GM12878 (cell line): Measurements from ENCODE around the gene UBASH3B. TPM values are rescaled to one million over a fixed set of nuclear protein-coding genes. Genes with fewer than 3 reads are reported as not detected.

ENCODE experiments used
- ATAC-seq: fragments of 200-7000 bp; cut with Tn5 transposase; 3 replicates; pipeline ENCODE4 v1.9.1; 2020; ENCODE audit warnings: mild to moderate bottlenecking, moderate library complexity
- BruUV-seq: library from RNA; stranded (reverse); fragments of 400-500 nt; replicated peaks from 2 replicates; lab custom pipeline; 2021; lab: Mats Ljungman, UMichigan
- CTCF ChIA-PET: fragments of 300-600 bp; sonication (Branson Sonifier 250); formaldehyde crosslinking; extraction: SDS; loops from one replicate; lab custom pipeline; 2021; ENCODE audit warnings: inconsistent platforms; lab: Yijun Ruan, JAX
- POLR2A ChIA-PET: fragments of 350-600 bp; formaldehyde crosslinking; extraction: SDS; loops from one replicate; lab custom pipeline; 2021; ENCODE audit warnings: inconsistent platforms; lab: Charles Lee
- RAD21 ChIA-PET: fragments of 300-600 bp; sonication (Branson Sonifier 250); formaldehyde crosslinking; loops from one replicate; lab custom pipeline; 2023; ENCODE audit warnings: antibody characterized with exemption; ENCODE audit not compliant: unreplicated experiment; lab: Charles Lee
- SMC1A ChIA-PET: fragments of 300-600 bp; sonication (Branson Sonifier 250); formaldehyde crosslinking; loops from one replicate; lab custom pipeline; 2023; ENCODE audit not compliant: unreplicated experiment, uncharacterized antibody; lab: Charles Lee
- DNase-seq: peaks from one replicate; pipeline ENCODE4 v3.0.0-alpha.2; 2011; ENCODE audit warnings: low read depth, low spot score
- FAIRE-seq: peaks from 3 replicates; lab custom pipeline; 2011; peaks lifted over from hg19 to GRCh38; lab: Jason Lieb, UNC
- H2AFZ ChIP-seq: 2 replicates; pipeline ENCODE4 v1.6.0; 2011; ENCODE audit warnings: low read depth, low read length, control low read depth; ENCODE audit not compliant: control insufficient read depth
- H3K27ac ChIP-seq: 2 replicates; pipeline ENCODE4 v1.5.1; 2011; ENCODE audit warnings: control low read depth; ENCODE audit not compliant: control insufficient read depth, insufficient read depth
- H3K27me3 ChIP-seq, 2 experiments: replicated peaks in 1 of 2; 2 replicates each; pipeline versions ENCODE4 v1.6.0 to v1.6.1; 2011; ENCODE audit warnings: low read length in 1 of 2; ENCODE audit not compliant: control insufficient read depth in 2 of 2, insufficient read depth in 2 of 2
- H3K36me3 ChIP-seq, 2 experiments: 2 replicates each; pipeline ENCODE4 v1.5.1; 2011; ENCODE audit warnings: low read length in 1 of 2; ENCODE audit not compliant: control insufficient read depth in 2 of 2, insufficient read depth in 2 of 2
- H3K4me1 ChIP-seq: 2 replicates; pipeline ENCODE4 v1.6.1; 2011; ENCODE audit warnings: mild to moderate bottlenecking, low read length, moderate library complexity, mixed read lengths; ENCODE audit not compliant: control insufficient read depth, insufficient read depth
- H3K4me2 ChIP-seq: 2 replicates; pipeline ENCODE4 v1.6.0; 2011; ENCODE audit warnings: control low read depth; ENCODE audit not compliant: control insufficient read depth, insufficient read depth
- H3K4me3 ChIP-seq: fragments of 200-600 bp; sonication (generic); 2 replicates; pipeline ENCODE4 v1.5.1; 2016
- H3K79me2 ChIP-seq: 2 replicates; pipeline ENCODE4 v1.6.0; 2011; ENCODE audit warnings: low read length; ENCODE audit not compliant: control insufficient read depth, insufficient read depth
- H3K9ac ChIP-seq: 2 replicates; pipeline ENCODE4 v1.8.0; 2011; ENCODE audit warnings: low read length, control low read depth, mixed read lengths; ENCODE audit not compliant: control insufficient read depth, insufficient read depth
- H3K9me3 ChIP-seq: replicated peaks from 3 replicates; pipeline ENCODE4 v1.5.1; 2011; ENCODE audit warnings: mild to moderate bottlenecking, low read length; ENCODE audit not compliant: control insufficient read depth, insufficient read depth
- H4K20me1 ChIP-seq: 2 replicates; pipeline ENCODE4 v1.6.0; 2011; ENCODE audit not compliant: control insufficient read depth, insufficient read depth
- BHLHE40 ChIP-seq, 2 experiments: fragments of 450-650 bp in 1 of 2; IDR thresholded peaks; 2 replicates each; pipeline ENCODE4 v1.6.1; 2011 to 2017; ENCODE audit warnings: low read depth in 2 of 2, borderline replicate concordance in 1 of 2, improper control_type of control experiment in 1 of 2, low read length in 1 of 2, mild to moderate bottlenecking in 1 of 2
- BRCA1 ChIP-seq: IDR thresholded peaks from 2 replicates; pipeline ENCODE4 v1.6.1; 2011; ENCODE audit warnings: low read depth, low read length, improper control_type of control experiment
- CBX3 ChIP-seq: fragments of 200-600 bp; sonication (generic); IDR thresholded peaks from 2 replicates; pipeline ENCODE4 v1.6.1; 2016; ENCODE audit warnings: low read depth, borderline replicate concordance
- CHD1 ChIP-seq: IDR thresholded peaks from 2 replicates; pipeline ENCODE4 v1.6.1; 2012; ENCODE audit warnings: low read depth, low read length, improper control_type of control experiment
- IRF5 ChIP-seq: fragments of 450-650 bp; IDR thresholded peaks from 2 replicates; pipeline ENCODE4 v1.6.1; 2017; ENCODE audit warnings: borderline replicate concordance
- POLR2AphosphoS5 ChIP-seq: IDR thresholded peaks from 2 replicates; pipeline ENCODE4 v1.6.1; 2011; ENCODE audit warnings: mild to moderate bottlenecking, low read length, inconsistent platforms
- RBBP5 ChIP-seq: fragments of 200-600 bp; sonication (generic); conservative IDR thresholded peaks from 2 replicates; pipeline ENCODE4 v1.6.1; 2016
- WGBS: methylation state at CpG from one replicate; pipeline ENCODE4 v1.1.6; 2016; ENCODE audit warnings: low lambda C conversion rate; ENCODE audit not compliant: insufficient replicate concordance, insufficient coverage; ENCODE audit errors: missing lambda C conversion rate; 5-methylcytosine and 5-hydroxymethylcytosine counted together
- in situ Hi-C: fragments of 300-500 bp; cut with MboI; formaldehyde crosslinking; loops from 9 replicates; pipeline ENCODE4 v1.14.3; 2018; ENCODE audit warnings: mixed read lengths
- intact Hi-C: fragments of 100-400 bp; cut with micrococcal nuclease; formaldehyde crosslinking; loops from one replicate; pipeline ENCODE4 v1.14.2; 2022; ENCODE audit not compliant: unreplicated experiment
- polyA plus RNA-seq, 11 experiments: library from polyadenylated mRNA; depleted of rRNA in 4 of 11; unstranded in 6 of 11; stranded (reverse) in 5 of 11; fragments of >200 nt; fragmentation: Nextera tagmentation in 4 of 11; fragmentation: Illumina TruSeq in 1 of 11; extraction: Ambion mirVana in 4 of 11; extraction: Trizol in 1 of 11; gene quantifications; 1 replicate in 1 of 11; 2 replicates in 10 of 11; pipeline versions ENCODE4 v1.2.1 to v1.2.3, GENCODE V29; 2011 to 2016; ENCODE audit warnings: inconsistent platforms in 2 of 11, missing spikeins in 2 of 11, low read depth in 1 of 11
- total RNA-seq, 4 experiments: library from RNA; depleted of rRNA in 3 of 4; stranded (reverse); fragments of >200 nt in 3 of 4; fragmentation: Illumina TruSeq in 1 of 4; extraction: Trizol in 1 of 4; gene quantifications; 2 replicates each; pipeline versions ENCODE4 v1.2.1 to v1.2.3, GENCODE V29; 2013 to 2021

UBASH3B gene
- total and polyA plus RNA-seq, 10 of the 15 experiments (the other 5 are each of a cell fraction or from before 2014, with no cell fraction given) = 0.18 to 3.3 (median 0.57) TPM

GRCh38 chr11:122617926-122618325, 37.6 kb upstream of the UBASH3B start:
- ChIA-PET CTCF (no interaction called here), POLR2A (no interaction called here), SMC1A (interaction anchor here (1.5 kb wide), 1 partner anchor 234 kb away, joined by 3 read pairs; no protein-coding TSS in a partner anchor), RAD21 (no interaction called here)
- no peaks in the 10 kb centered on the region for H3K9me3 ChIP-seq
- in situ Hi-C loops (no loop called here), intact Hi-C loops (no loop called here)
- no peaks in the 10 kb centered on the region for H3K79me2 ChIP-seq
- TF ChIP-seq IRF5 (no peak), CHD1 (no peak), BRCA1 (no peak), BHLHE40 (IDR thresholded peaks at IDR 0.05; ENCODE audit: borderline replicate concordance in 1 of 2, low read depth in 2 of 2, low read length in 1 of 2) (no peak)
- peaks cover 0 to under 1% of the 10 kb centered on the region in 2 experiments; a peak in 3 of 4 replicates for H3K27me3 ChIP-seq
- H3K9ac ChIP-seq = no peak overlapping the region
- no peak overlapping the region for H3K4me3 ChIP-seq
- H3K4me2 ChIP-seq = no peak overlapping the region
- H2AFZ ChIP-seq = no peak overlapping the region
- no peak for DNase-seq
- 34% methylated on average over 6 of the region's 6 CpGs for WGBS
- H3K4me1 ChIP-seq = no peaks in the 10 kb centered on the region
- no TSS peak for BruUV-seq
- no peak for FAIRE-seq
- no peak overlapping the region for H3K27ac ChIP-seq
- ATAC-seq = no peak
- H3K36me3 ChIP-seq = no peaks in the 10 kb centered on the region
- no peaks in the 10 kb centered on the region for H4K20me1 ChIP-seq

- no peak for TF ChIP-seq POLR2AphosphoS5
- no peak for TF ChIP-seq CBX3
- TF ChIP-seq RBBP5 = no peak
- TF ChIP-seq, all 136 proteins: peak for 0
- DNase-seq (no peak), ATAC-seq (no peak), FAIRE-seq (no peak)
- intact Hi-C loops = no loop called here
- Histone ChIP-seq H3K36me3 (no peaks in the 10 kb centered on the region), H2AFZ (no peak overlapping the region), H3K4me1 (no peaks in the 10 kb centered on the region), H3K79me2 (no peaks in the 10 kb centered on the region), H3K27ac (no peak overlapping the region), H3K4me2 (no peak overlapping the region), H3K4me3 (no peak overlapping the region), H3K9ac (no peak overlapping the region), H4K20me1 (no peaks in the 10 kb centered on the region), H3K27me3 (peaks cover 2% of the 10 kb centered on the region in 2 experiments), H3K9me3 (no peaks in the 10 kb centered on the region)
- WGBS = 40% methylated on average over 19 of the region's 19 CpGs
- in situ Hi-C loops = no loop called here
- ChIA-PET SMC1A (no interaction called here), POLR2A (no interaction called here), CTCF (no interaction called here), RAD21 (no interaction called here)
- BruUV-seq = no TSS peak
Measured at GRCh38 chr11:122618927-122619326, 36.6 kb upstream of the UBASH3B start.
